ENCODE results near the gene IVD.
A peak's percentile ranks its signal among the peaks of the same experiment; 100 is the strongest.
"Not testable (repeated sequence)": the region's sequence is repeated elsewhere in the genome, so short reads cannot be mapped to it uniquely, and the experiment has no call there.

The IVD gene

GRCh38 chr15:40439960-40440742 lies 34.6 kb downstream of the IVD start:
- peak; percentile 38 for DNase-seq

GRCh38 chr15:40440743-40441564 lies 35.4 kb downstream of the IVD start, which contains the start of gene BAHD1:
BAHD1 (plus strand) TSS chr15:40440953; CDS start chr15:40458465, 17,512 bp downstream.
- DNase-seq, result peak; percentile 95

GRCh38 chr15:40441565-40442531 lies 36.3 kb downstream of the IVD start:
- DNase-seq, result no peak

- DNase-seq, result no peak
These were observed 37.7 kb downstream of the IVD start for GRCh38 chr15:40443255-40443654.

- DNase-seq, result no peak
These were observed 38.3 kb downstream of the IVD start for GRCh38 chr15:40443846-40444245.

GRCh38 chr15:40444736-40445135 lies 39.1 kb downstream of the IVD start:
- DNase-seq, result no peak

GRCh38 chr15:40445421-40445922 lies 39.9 kb downstream of the IVD start:
- DNase-seq, result peak; percentile 57

GRCh38 chr15:40446144-40446543 lies 40.5 kb downstream of the IVD start:
- no peak for DNase-seq

- no peak for DNase-seq
These were observed 42.8 kb downstream of the IVD start for GRCh38 chr15:40448354-40448753.

- peak; percentile 48 for DNase-seq
These were observed 43.7 kb downstream of the IVD start for GRCh38 chr15:40449275-40449674.

- no peak for DNase-seq
These were observed 44.5 kb downstream of the IVD start for GRCh38 chr15:40450047-40450446.

GRCh38 chr15:40451527-40452158 lies 46.0 kb downstream of the IVD start:
- no peak for DNase-seq

GRCh38 chr15:40452296-40453090 lies 46.9 kb downstream of the IVD start:
- DNase-seq, result no peak

GRCh38 chr15:40453941-40454340 lies 48.3 kb downstream of the IVD start:
- DNase-seq, result not testable (repeated sequence)

GRCh38 chr15:40454904-40455391 lies 49.4 kb downstream of the IVD start:
- DNase-seq, result peak; percentile 65

- DNase-seq, result no peak
These were observed 50.7 kb downstream of the IVD start for GRCh38 chr15:40456299-40456712.

GRCh38 chr15:40456738-40457137 lies 51.1 kb downstream of the IVD start:
- DNase-seq, result no peak

GRCh38 chr15:40458495-40459371 lies 53.1 kb downstream of the IVD start:
- no peak for DNase-seq

- DNase-seq, result no peak
These were observed 53.9 kb downstream of the IVD start for GRCh38 chr15:40459391-40460015.
